K562 (cell line): ENCODE data around the gene CTBP2. TPM values are rescaled to one million over a fixed set of nuclear protein-coding genes. Genes with fewer than 3 reads are reported as not detected.

Source experiments
- ATAC-seq: fragments of 200-7000 bp; cut with Tn5 transposase; 3 replicates; pipeline ENCODE4 v1.9.1; 2020; ENCODE audit warnings: moderate library complexity
- BruUV-seq: library from RNA; stranded (reverse); fragments of 400-500 nt; replicated peaks from 2 replicates; lab custom pipeline; 2021; lab: Mats Ljungman, UMichigan
- CTCF ChIA-PET: fragments of 300-600 bp; formaldehyde crosslinking; extraction: SDS; loops from one replicate; lab custom pipeline; 2021; ENCODE audit warnings: low intra/inter-chr PET ratio; lab: Yijun Ruan, JAX
- POLR2A ChIA-PET: fragments of 300-600, 350-650 bp; sonication (Branson Sonifier 250); formaldehyde crosslinking; extraction: SDS; loops from one replicate; lab custom pipeline; 2021; ENCODE audit warnings: antibody characterized with exemption, inconsistent platforms; lab: Yijun Ruan, JAX
- DNase-seq, 4 experiments: peaks; one replicate each; pipeline versions ENCODE4 v3.0.0 to v3.0.0-alpha.2; 2011 to 2018; ENCODE audit warnings: low spot score in 3 of 4, mixed read lengths in 3 of 4; ENCODE audit errors: extremely low read depth in 1 of 4
- FAIRE-seq: peaks from 2 replicates; lab custom pipeline; 2011; peaks lifted over from hg19 to GRCh38; lab: Jason Lieb, UNC
- H2AFZ ChIP-seq: 2 replicates; pipeline ENCODE4 v1.6.0; 2011; ENCODE audit warnings: low read depth, low read length, control low read depth, inconsistent platforms
- H3K27ac ChIP-seq: fragments of 200-600 bp; 3 replicates; pipeline ENCODE4 v1.8.0; 2011; ENCODE audit warnings: low read depth, mild to moderate bottlenecking, control low read depth, inconsistent platforms, low read length, moderate library complexity, mixed read lengths; ENCODE audit errors: extremely low read depth
- H3K27me3 ChIP-seq, 2 experiments: fragments of 300-600 bp in 1 of 2; 2 replicates in 1 of 2; 3 replicates in 1 of 2; pipeline versions ENCODE4 v1.6.0 to v1.8.0; 2011; ENCODE audit warnings: inconsistent platforms in 2 of 2, low read length in 2 of 2, mild to moderate bottlenecking in 1 of 2, mixed read lengths in 1 of 2, moderate library complexity in 1 of 2; ENCODE audit not compliant: control insufficient read depth in 2 of 2, insufficient read depth in 2 of 2
- H3K36me3 ChIP-seq: fragments of 300-600 bp; 3 replicates; pipeline ENCODE4 v1.8.0; 2011; ENCODE audit warnings: mild to moderate bottlenecking, low read length, inconsistent platforms; ENCODE audit not compliant: control insufficient read depth, insufficient read depth
- H3K4me1 ChIP-seq, 2 experiments: fragments of 200-600 bp in 1 of 2; replicated peaks in 1 of 2; 2 replicates in 1 of 2; 3 replicates in 1 of 2; pipeline versions ENCODE4 v1.5.1 to v1.8.0; 2011; ENCODE audit warnings: inconsistent platforms in 2 of 2, low read length in 2 of 2, mild to moderate bottlenecking in 1 of 2, mixed read lengths in 1 of 2, moderate library complexity in 1 of 2; ENCODE audit not compliant: control insufficient read depth in 2 of 2, insufficient read depth in 2 of 2
- H3K4me2 ChIP-seq: 2 replicates; pipeline ENCODE4 v1.6.1; 2011; ENCODE audit warnings: low read length, control low read depth, inconsistent platforms, mixed read lengths; ENCODE audit not compliant: insufficient read depth
- H3K4me3 ChIP-seq: fragments of 200-600 bp; sonication (generic), shearing (Covaris generic); 2 replicates; pipeline ENCODE4 v1.5.1; 2016; ENCODE audit warnings: control low read depth, inconsistent platforms
- H3K79me2 ChIP-seq: fragments of 200-600 bp; 3 replicates; pipeline ENCODE4 v1.8.0; 2011; ENCODE audit warnings: low read length, inconsistent platforms; ENCODE audit not compliant: control insufficient read depth, insufficient read depth
- H3K9ac ChIP-seq, 2 experiments: 2 replicates each; pipeline versions ENCODE4 v1.6.0 to v1.6.1; 2011; ENCODE audit warnings: low read depth in 2 of 2, low read length in 2 of 2, control low read depth in 1 of 2, inconsistent platforms in 1 of 2, mild to moderate bottlenecking in 1 of 2, mixed read lengths in 1 of 2; ENCODE audit not compliant: insufficient read depth in 1 of 2
- H3K9me1 ChIP-seq: one replicate; pipeline ENCODE4 v1.6.0; 2011; ENCODE audit warnings: inconsistent platforms, mild to moderate bottlenecking, low read length, moderate library complexity; ENCODE audit not compliant: control insufficient read depth, insufficient read depth
- H3K9me3 ChIP-seq: replicated peaks from 2 replicates; pipeline ENCODE4 v1.5.1; 2011; ENCODE audit warnings: low read depth, low read length, inconsistent platforms; ENCODE audit not compliant: control insufficient read depth, insufficient read depth
- H4K20me1 ChIP-seq: replicated peaks from 2 replicates; pipeline ENCODE4 v1.6.1; 2011; ENCODE audit warnings: low read length, inconsistent platforms, mixed read lengths; ENCODE audit not compliant: control insufficient read depth, insufficient read depth
- CXXC5 ChIP-seq: fragments of 250-450 bp; sonication (Bioruptor Pico); IDR thresholded peaks from 2 replicates; pipeline ENCODE4 v1.8.0; 2022; ENCODE audit warnings: inconsistent platforms, mild to moderate bottlenecking, moderate library complexity
- NCOA4 ChIP-seq: fragments of 450-650 bp; IDR thresholded peaks from 2 replicates; pipeline ENCODE4 v1.6.1; 2018; ENCODE audit warnings: mild to moderate bottlenecking; ENCODE audit not compliant: partially characterized antibody
- SIN3B ChIP-seq: fragments of 450-650 bp; IDR thresholded peaks from 2 replicates; pipeline ENCODE4 v1.6.1; 2017; ENCODE audit warnings: low read depth, mild to moderate bottlenecking, moderate library complexity
- TRIM24 ChIP-seq, 2 experiments: fragments of 450-650 bp; IDR thresholded peaks; 2 replicates each; pipeline ENCODE4 v1.6.1; 2016
- ZNF282 ChIP-seq: sonication (generic); formaldehyde crosslinking; IDR thresholded peaks from 2 replicates; pipeline ENCODE4 v1.8.1; 2023; ENCODE audit warnings: missing genetic modification reagents
- ZNF41 ChIP-seq: fragments of 250-450 bp; sonication (Bioruptor Pico); conservative IDR thresholded peaks from 2 replicates; pipeline ENCODE4 v1.4.0; 2020; ENCODE audit warnings: mild to moderate bottlenecking
- ZNF511 ChIP-seq: sonication (generic); formaldehyde crosslinking; IDR thresholded peaks from 2 replicates; pipeline ENCODE4 v1.8.0; 2022; ENCODE audit warnings: mild to moderate bottlenecking, missing genetic modification reagents
- WGBS: fragments of 100-300 bp; shearing (Covaris generic); methylation state at CpG from one replicate; pipeline ENCODE4 v1.1.6; 2016; ENCODE audit warnings: low coverage, mixed read lengths; ENCODE audit not compliant: insufficient coverage; ENCODE audit errors: missing lambda C conversion rate; 5-methylcytosine and 5-hydroxymethylcytosine counted together
- in situ Hi-C: fragments of 300-500 bp; cut with MboI; formaldehyde crosslinking; loops from 4 replicates; pipeline ENCODE4 v1.15.0; 2018; ENCODE audit warnings: inconsistent platforms, mixed read lengths
- intact Hi-C: fragments of 100-400 bp; cut with micrococcal nuclease; formaldehyde crosslinking; loops from 2 replicates; pipeline ENCODE4 v1.14.2; 2022
- polyA plus RNA-seq, 8 experiments: library from polyadenylated mRNA; depleted of rRNA in 4 of 8; stranded (reverse) in 5 of 8; unstranded in 3 of 8; fragments of >200 nt; fragmentation: Nextera tagmentation in 2 of 8; fragmentation: Illumina TruSeq in 1 of 8; extraction: Ambion mirVana in 2 of 8; extraction: Trizol in 1 of 8; gene quantifications; 2 replicates each; pipeline versions ENCODE4 v1.2.1 to v1.2.3, GENCODE V29; 2011 to 2014; ENCODE audit warnings: inconsistent platforms in 1 of 8, missing spikeins in 1 of 8
- total RNA-seq, 7 experiments: library from RNA; depleted of rRNA in 6 of 7; stranded (reverse); fragments of >200 nt in 6 of 7; fragmentation: Illumina TruSeq in 2 of 7; extraction: Trizol in 2 of 7; gene quantifications; 2 replicates each; pipeline versions ENCODE4 v1.2.1 to v1.2.3, GENCODE V29; 2011 to 2021; ENCODE audit warnings: low replicate concordance in 1 of 7
- TF ChIP-seq, protein P1 (sequence below), 3 experiments: IDR thresholded peaks in 2 of 3; conservative IDR thresholded peaks in 1 of 3; 2 replicates each; pipeline ENCODE4 v1.5.1; 2011 to 2012; ENCODE audit warnings: low read length in 3 of 3, mild to moderate bottlenecking in 3 of 3, control low read depth in 2 of 3, improper control_type of control experiment in 1 of 3, inconsistent platforms in 1 of 3, low read depth in 1 of 3, mixed read lengths in 1 of 3, moderate library complexity in 1 of 3; ENCODE audit not compliant: insufficient read depth in 2 of 3
- TF ChIP-seq, protein P2 (sequence below), 2 experiments: IDR thresholded peaks in 1 of 2; conservative IDR thresholded peaks in 1 of 2; 2 replicates each; pipeline ENCODE4 v1.6.1; 2016; ENCODE audit warnings: low read depth in 2 of 2, mild to moderate bottlenecking in 1 of 2, missing compliant biosample characterization in 1 of 2, missing genetic modification characterization in 1 of 2, moderate library complexity in 1 of 2

Gene CTBP2
- total and polyA plus RNA-seq, 9 of the 15 experiments (the other 6 are each of a cell fraction or from before 2014, with no cell fraction given): 1.3 to 8.8 (median 5.1) TPM

DNA sequence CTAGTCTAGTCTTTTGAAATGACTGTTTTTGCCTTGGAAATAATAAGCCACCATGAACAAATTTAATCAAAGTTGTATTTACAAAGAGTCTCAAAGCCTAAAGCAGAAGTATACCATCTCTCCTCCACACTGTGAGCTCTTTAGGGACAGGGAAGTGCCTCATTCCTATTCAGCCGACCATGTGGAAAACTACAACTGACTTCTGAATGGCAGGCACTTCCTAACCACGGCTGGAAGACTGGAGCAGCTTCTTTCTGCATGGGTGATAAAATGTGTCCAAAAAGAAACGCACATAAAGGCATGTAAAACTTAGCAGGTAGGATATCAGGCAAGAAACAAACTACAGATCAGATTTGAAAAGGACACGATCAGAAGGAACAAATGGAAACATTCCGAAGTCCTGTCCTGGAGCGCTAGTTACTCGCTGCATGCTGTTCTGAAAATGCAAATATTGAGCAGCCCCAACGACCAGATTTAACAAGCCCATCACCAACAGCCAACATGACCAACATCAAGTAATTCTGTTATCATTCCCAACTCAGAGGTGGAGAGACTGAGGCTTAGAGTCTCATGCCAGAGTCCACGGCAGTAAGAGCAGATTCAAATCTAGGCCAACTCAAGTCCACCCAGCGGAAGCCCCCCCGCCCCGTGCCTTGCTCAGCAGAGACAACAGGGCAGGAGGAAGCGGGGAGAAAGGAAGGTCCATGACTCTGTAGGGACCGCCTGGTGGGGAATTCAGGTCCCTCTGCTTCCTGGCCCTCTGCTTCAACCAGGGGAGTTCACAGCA is 26.5 kb downstream of the CTBP2 start:
- no TSS peak for BruUV-seq
- DNase-seq: no peak
- Histone ChIP-seq H3K9me3 (no peaks in the 10 kb centered on the region), H3K9me1 (peaks cover 7% of the 10 kb centered on the region), H3K4me1 (peaks cover 12 to 21% of the 10 kb centered on the region in 2 experiments; a peak in 4 of 5 replicates), H2AFZ (no peak overlapping the region), H3K27ac (no peak overlapping the region), H3K4me3 (no peak overlapping the region), H3K9ac (no peak overlapping the region), H4K20me1 (peaks cover 50% of the 10 kb centered on the region), H3K27me3 (no peaks in the 10 kb centered on the region), H3K36me3 (peaks cover 72% of the 10 kb centered on the region; the same call in 2 of the 3 replicates), H3K79me2 (peaks cover 96% of the 10 kb centered on the region), H3K4me2 (no peak overlapping the region)
- in situ Hi-C loops: no loop called here
- ATAC-seq: no peak
- CTCF ChIA-PET: no interaction called here
- intact Hi-C loops: no loop called here
- POLR2A ChIA-PET: interaction anchor here (0.7 kb wide), 1 partner anchor 215 kb away, joined by 3 read pairs; no protein-coding TSS in a partner anchor
- 71% methylated on average over 11 of the region's 14 CpGs for WGBS
- TF ChIP-seq ZNF282 (CRISPR knock-in tag): no peak
- no peak for TF ChIP-seq NCOA4
- TF ChIP-seq CXXC5 (CRISPR knock-in tag): no peak
- TF ChIP-seq, protein P1, sequence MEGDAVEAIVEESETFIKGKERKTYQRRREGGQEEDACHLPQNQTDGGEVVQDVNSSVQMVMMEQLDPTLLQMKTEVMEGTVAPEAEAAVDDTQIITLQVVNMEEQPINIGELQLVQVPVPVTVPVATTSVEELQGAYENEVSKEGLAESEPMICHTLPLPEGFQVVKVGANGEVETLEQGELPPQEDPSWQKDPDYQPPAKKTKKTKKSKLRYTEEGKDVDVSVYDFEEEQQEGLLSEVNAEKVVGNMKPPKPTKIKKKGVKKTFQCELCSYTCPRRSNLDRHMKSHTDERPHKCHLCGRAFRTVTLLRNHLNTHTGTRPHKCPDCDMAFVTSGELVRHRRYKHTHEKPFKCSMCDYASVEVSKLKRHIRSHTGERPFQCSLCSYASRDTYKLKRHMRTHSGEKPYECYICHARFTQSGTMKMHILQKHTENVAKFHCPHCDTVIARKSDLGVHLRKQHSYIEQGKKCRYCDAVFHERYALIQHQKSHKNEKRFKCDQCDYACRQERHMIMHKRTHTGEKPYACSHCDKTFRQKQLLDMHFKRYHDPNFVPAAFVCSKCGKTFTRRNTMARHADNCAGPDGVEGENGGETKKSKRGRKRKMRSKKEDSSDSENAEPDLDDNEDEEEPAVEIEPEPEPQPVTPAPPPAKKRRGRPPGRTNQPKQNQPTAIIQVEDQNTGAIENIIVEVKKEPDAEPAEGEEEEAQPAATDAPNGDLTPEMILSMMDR (IDR thresholded peaks at IDR 0.05 in 2 of 3, conservative IDR thresholded peaks at IDR 0.05 in 1 of 3; ENCODE audit: insufficient read depth in 2 of 3, low read depth in 1 of 3, low read length in 3 of 3): no peak
- TF ChIP-seq TRIM24 (IDR thresholded peaks at IDR 0.05): no peak
- TF ChIP-seq ZNF41 (CRISPR knock-in tag): no peak
- TF ChIP-seq, protein P2, sequence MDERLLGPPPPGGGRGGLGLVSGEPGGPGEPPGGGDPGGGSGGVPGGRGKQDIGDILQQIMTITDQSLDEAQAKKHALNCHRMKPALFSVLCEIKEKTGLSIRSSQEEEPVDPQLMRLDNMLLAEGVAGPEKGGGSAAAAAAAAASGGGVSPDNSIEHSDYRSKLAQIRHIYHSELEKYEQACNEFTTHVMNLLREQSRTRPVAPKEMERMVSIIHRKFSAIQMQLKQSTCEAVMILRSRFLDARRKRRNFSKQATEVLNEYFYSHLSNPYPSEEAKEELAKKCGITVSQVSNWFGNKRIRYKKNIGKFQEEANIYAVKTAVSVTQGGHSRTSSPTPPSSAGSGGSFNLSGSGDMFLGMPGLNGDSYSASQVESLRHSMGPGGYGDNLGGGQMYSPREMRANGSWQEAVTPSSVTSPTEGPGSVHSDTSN (CRISPR knock-in tag; IDR thresholded peaks at IDR 0.05; ENCODE audit: low read depth): no peak
- TF ChIP-seq, protein P2 (tag; conservative IDR thresholded peaks at IDR 0.05; ENCODE audit: low read depth): no peak
- TF ChIP-seq SIN3B: no peak
- TF ChIP-seq ZNF511: no peak
- FAIRE-seq: no peak
